Kidney capillary endothelial cell (primary cell): ENCODE data around the gene UBAP1.
A peak's percentile ranks its signal among the peaks of the same experiment; 100 is the strongest.
"Not testable (repeated sequence)": the region's sequence is repeated elsewhere in the genome, so short reads cannot be mapped to it uniquely, and the experiment has no call there.

ENCODE experiments used
- DNase-seq: peaks from one replicate; pipeline ENCODE4 v3.0.0-alpha.2; 2018; ENCODE audit warnings: low spot score

Gene UBAP1

GRCh38 chr9:34178436-34179212, at the start of gene UBAP1:
Gene UBAP1 (plus strand): TSS chr9:34179043. CDS start chr9:34220915, 41,872 bp downstream.
- DNase-seq: peak; percentile 96

GRCh38 chr9:34131571-34131970, 47.3 kb upstream of the UBAP1 start:
- no peak for DNase-seq

GRCh38 chr9:34133436-34133949, 45.4 kb upstream of the UBAP1 start:
- DNase-seq: no peak

GRCh38 chr9:34134521-34134920, 44.3 kb upstream of the UBAP1 start:
- no peak for DNase-seq

GRCh38 chr9:34138644-34139043, 40.2 kb upstream of the UBAP1 start:
- not testable (repeated sequence) for DNase-seq

GRCh38 chr9:34139477-34140146, 39.2 kb upstream of the UBAP1 start:
- no peak for DNase-seq

GRCh38 chr9:34140853-34141252, 38.0 kb upstream of the UBAP1 start:
- no peak for DNase-seq

GRCh38 chr9:34143116-34143515, 35.7 kb upstream of the UBAP1 start:
- DNase-seq: no peak

GRCh38 chr9:34145165-34145564, 33.7 kb upstream of the UBAP1 start:
- no peak for DNase-seq

- DNase-seq: no peak
Observed at GRCh38 chr9:34151398-34151797, 27.4 kb upstream of the UBAP1 start.

GRCh38 chr9:34154057-34154456, 24.8 kb upstream of the UBAP1 start:
- no peak for DNase-seq

- DNase-seq: no peak
Observed at GRCh38 chr9:34157318-34157717, 21.5 kb upstream of the UBAP1 start.

GRCh38 chr9:34157898-34158297, 20.9 kb upstream of the UBAP1 start:
- no peak for DNase-seq

- no peak for DNase-seq
Observed at GRCh38 chr9:34158362-34158869, 20.4 kb upstream of the UBAP1 start.

GRCh38 chr9:34163434-34163833, 15.4 kb upstream of the UBAP1 start:
- no peak for DNase-seq

GRCh38 chr9:34169125-34169524, 9.7 kb upstream of the UBAP1 start:
- DNase-seq: no peak

- no peak for DNase-seq
Observed at GRCh38 chr9:34170237-34170991, 8.4 kb upstream of the UBAP1 start.

GRCh38 chr9:34171753-34172535, 6.9 kb upstream of the UBAP1 start:
- no peak for DNase-seq

- DNase-seq: no peak
Observed at GRCh38 chr9:34176089-34176488, 2.8 kb upstream of the UBAP1 start.

GRCh38 chr9:34177593-34178435, 1.0 kb upstream of the UBAP1 start:
- DNase-seq: no peak
